SK-N-SH treated with all-trans-retinoic acid at 6 μM for 48 hours (cell line): ENCODE results near the gene FAR1.

ENCODE experiments used
- ATAC-seq: fragments of 200-7000 bp; cut with Tn5 transposase; 3 replicates; pipeline ENCODE4 v1.9.1; 2020; ENCODE audit warnings: mild to moderate bottlenecking, moderate library complexity
- ARNTL ChIP-seq: fragments of 450-650 bp; formaldehyde crosslinking; IDR thresholded peaks from 2 replicates; pipeline ENCODE4 v1.5.0; 2020; ENCODE audit warnings: low read depth, mild to moderate bottlenecking, moderate library complexity, borderline replicate concordance
- BACH2 ChIP-seq: fragments of 250-450 bp; sonication (Bioruptor Pico); IDR thresholded peaks from 2 replicates; pipeline ENCODE4 v1.9.0; 2021; ENCODE audit warnings: mild to moderate bottlenecking, borderline replicate concordance
- CSDC2 ChIP-seq: fragments of 250-450 bp; sonication (Bioruptor Pico); IDR thresholded peaks from 2 replicates; pipeline ENCODE4 v1.5.0; 2020; ENCODE audit warnings: mild to moderate bottlenecking, moderate library complexity
- ESRRG ChIP-seq: fragments of 250-450 bp; sonication (Bioruptor Pico); IDR thresholded peaks from 2 replicates; pipeline ENCODE4 v1.6.1; 2021; ENCODE audit warnings: mild to moderate bottlenecking
- GLIS3 ChIP-seq: fragments of 250-450 bp; sonication (Bioruptor Pico); IDR thresholded peaks from 2 replicates; pipeline ENCODE4 v1.5.0; 2020; ENCODE audit warnings: mild to moderate bottlenecking, moderate library complexity
- ISL1 ChIP-seq: fragments of 250-450 bp; sonication (Bioruptor Pico); IDR thresholded peaks from 2 replicates; pipeline ENCODE4 v2.1.2; 2022; ENCODE audit warnings: mild to moderate bottlenecking, moderate library complexity
- OSR1 ChIP-seq: fragments of 250-450 bp; sonication (Bioruptor Pico); IDR thresholded peaks from 2 replicates; pipeline ENCODE4 v1.8.0; 2022; ENCODE audit warnings: moderate library complexity, mild to moderate bottlenecking, inconsistent platforms
- PPARA ChIP-seq: fragments of 250-450 bp; sonication (Bioruptor Pico); IDR thresholded peaks from 2 replicates; pipeline ENCODE4 v1.5.0; 2020; ENCODE audit warnings: mild to moderate bottlenecking, borderline replicate concordance
- RARB ChIP-seq: fragments of 250-450 bp; sonication (Bioruptor Pico); IDR thresholded peaks from 2 replicates; pipeline ENCODE4 v1.8.0; 2021; ENCODE audit warnings: mild to moderate bottlenecking, moderate library complexity
- ZC3H10 ChIP-seq: fragments of 250-450 bp; sonication (Bioruptor Pico); IDR thresholded peaks from 2 replicates; pipeline ENCODE4 v1.5.1; 2021; ENCODE audit warnings: mild to moderate bottlenecking, moderate library complexity
- ZFP3 ChIP-seq: fragments of 250-450 bp; sonication (Bioruptor Pico); IDR thresholded peaks from 2 replicates; pipeline ENCODE4 v1.5.0; 2020; ENCODE audit warnings: mild to moderate bottlenecking, moderate library complexity
- ZFP30 ChIP-seq: fragments of 450-650 bp; formaldehyde crosslinking; IDR thresholded peaks from 2 replicates; pipeline ENCODE4 v1.5.0; 2022; ENCODE audit warnings: mild to moderate bottlenecking, moderate library complexity
- ZNF70 ChIP-seq: fragments of 450-650 bp; formaldehyde crosslinking; IDR thresholded peaks from 2 replicates; pipeline ENCODE4 v1.5.0; 2020; ENCODE audit warnings: mild to moderate bottlenecking, moderate library complexity
- ZNF8 ChIP-seq: fragments of 450-650 bp; formaldehyde crosslinking; IDR thresholded peaks from 2 replicates; pipeline ENCODE4 v1.5.0; 2020; ENCODE audit warnings: mild to moderate bottlenecking, moderate library complexity
- TF ChIP-seq, protein P1 (sequence below): fragments of 250-450 bp; sonication (Bioruptor Pico); IDR thresholded peaks from 2 replicates; pipeline ENCODE4 v1.5.1; 2020; ENCODE audit warnings: low read depth, mild to moderate bottlenecking, moderate library complexity
- TF ChIP-seq, protein P2 (sequence below): fragments of 250-450 bp; sonication (Bioruptor Pico); IDR thresholded peaks from 2 replicates; pipeline ENCODE4 v1.8.0; 2020; ENCODE audit warnings: mild to moderate bottlenecking, moderate library complexity, borderline replicate concordance
- TF ChIP-seq, protein P3 (sequence below): fragments of 250-450 bp; sonication (Bioruptor Pico); IDR thresholded peaks from 2 replicates; pipeline ENCODE4 v1.5.0; 2020; ENCODE audit warnings: mild to moderate bottlenecking, moderate library complexity
- TF ChIP-seq, protein P4 (sequence below): fragments of 250-450 bp; sonication (Bioruptor Pico); IDR thresholded peaks from 2 replicates; pipeline ENCODE4 v1.5.1; 2021; ENCODE audit warnings: mild to moderate bottlenecking, moderate library complexity
- TF ChIP-seq, protein P5 (sequence below): fragments of 250-450 bp; sonication (Bioruptor Pico); IDR thresholded peaks from 2 replicates; pipeline ENCODE4 v1.8.0; 2021; ENCODE audit warnings: low read depth, mild to moderate bottlenecking, moderate library complexity, borderline replicate concordance

Gene FAR1

DNA sequence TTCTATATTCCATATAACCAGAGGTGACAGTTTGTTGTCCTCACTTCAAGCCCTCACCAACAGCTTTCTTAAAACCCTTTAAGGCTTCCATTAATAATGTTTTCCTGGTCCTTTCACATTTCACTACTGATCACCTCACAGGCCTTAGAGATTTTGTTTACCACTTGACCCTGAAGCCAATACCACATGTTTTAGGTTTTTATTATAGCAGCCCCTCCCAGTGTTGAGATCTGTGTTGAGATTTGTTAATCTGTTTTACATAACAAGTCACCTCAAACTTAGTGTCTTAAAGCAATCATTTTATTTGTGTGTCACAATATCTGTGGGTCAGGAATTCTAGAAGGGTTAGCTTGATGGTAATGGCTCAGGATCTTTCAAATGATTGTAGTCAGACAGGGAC lies 49.9 kb downstream of the FAR1 start:
- ATAC-seq, result no peak
- TF ChIP-seq, protein P1, sequence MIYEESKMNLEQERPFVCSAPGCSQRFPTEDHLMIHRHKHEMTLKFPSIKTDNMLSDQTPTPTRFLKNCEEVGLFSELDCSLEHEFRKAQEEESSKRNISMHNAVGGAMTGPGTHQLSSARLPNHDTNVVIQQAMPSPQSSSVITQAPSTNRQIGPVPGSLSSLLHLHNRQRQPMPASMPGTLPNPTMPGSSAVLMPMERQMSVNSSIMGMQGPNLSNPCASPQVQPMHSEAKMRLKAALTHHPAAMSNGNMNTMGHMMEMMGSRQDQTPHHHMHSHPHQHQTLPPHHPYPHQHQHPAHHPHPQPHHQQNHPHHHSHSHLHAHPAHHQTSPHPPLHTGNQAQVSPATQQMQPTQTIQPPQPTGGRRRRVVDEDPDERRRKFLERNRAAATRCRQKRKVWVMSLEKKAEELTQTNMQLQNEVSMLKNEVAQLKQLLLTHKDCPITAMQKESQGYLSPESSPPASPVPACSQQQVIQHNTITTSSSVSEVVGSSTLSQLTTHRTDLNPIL, result no peak
- TF ChIP-seq, protein P2, sequence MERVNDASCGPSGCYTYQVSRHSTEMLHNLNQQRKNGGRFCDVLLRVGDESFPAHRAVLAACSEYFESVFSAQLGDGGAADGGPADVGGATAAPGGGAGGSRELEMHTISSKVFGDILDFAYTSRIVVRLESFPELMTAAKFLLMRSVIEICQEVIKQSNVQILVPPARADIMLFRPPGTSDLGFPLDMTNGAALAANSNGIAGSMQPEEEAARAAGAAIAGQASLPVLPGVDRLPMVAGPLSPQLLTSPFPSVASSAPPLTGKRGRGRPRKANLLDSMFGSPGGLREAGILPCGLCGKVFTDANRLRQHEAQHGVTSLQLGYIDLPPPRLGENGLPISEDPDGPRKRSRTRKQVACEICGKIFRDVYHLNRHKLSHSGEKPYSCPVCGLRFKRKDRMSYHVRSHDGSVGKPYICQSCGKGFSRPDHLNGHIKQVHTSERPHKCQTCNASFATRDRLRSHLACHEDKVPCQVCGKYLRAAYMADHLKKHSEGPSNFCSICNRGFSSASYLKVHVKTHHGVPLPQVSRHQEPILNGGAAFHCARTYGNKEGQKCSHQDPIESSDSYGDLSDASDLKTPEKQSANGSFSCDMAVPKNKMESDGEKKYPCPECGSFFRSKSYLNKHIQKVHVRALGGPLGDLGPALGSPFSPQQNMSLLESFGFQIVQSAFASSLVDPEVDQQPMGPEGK (CRISPR knock-in tag), result no peak
- TF ChIP-seq, protein P3, sequence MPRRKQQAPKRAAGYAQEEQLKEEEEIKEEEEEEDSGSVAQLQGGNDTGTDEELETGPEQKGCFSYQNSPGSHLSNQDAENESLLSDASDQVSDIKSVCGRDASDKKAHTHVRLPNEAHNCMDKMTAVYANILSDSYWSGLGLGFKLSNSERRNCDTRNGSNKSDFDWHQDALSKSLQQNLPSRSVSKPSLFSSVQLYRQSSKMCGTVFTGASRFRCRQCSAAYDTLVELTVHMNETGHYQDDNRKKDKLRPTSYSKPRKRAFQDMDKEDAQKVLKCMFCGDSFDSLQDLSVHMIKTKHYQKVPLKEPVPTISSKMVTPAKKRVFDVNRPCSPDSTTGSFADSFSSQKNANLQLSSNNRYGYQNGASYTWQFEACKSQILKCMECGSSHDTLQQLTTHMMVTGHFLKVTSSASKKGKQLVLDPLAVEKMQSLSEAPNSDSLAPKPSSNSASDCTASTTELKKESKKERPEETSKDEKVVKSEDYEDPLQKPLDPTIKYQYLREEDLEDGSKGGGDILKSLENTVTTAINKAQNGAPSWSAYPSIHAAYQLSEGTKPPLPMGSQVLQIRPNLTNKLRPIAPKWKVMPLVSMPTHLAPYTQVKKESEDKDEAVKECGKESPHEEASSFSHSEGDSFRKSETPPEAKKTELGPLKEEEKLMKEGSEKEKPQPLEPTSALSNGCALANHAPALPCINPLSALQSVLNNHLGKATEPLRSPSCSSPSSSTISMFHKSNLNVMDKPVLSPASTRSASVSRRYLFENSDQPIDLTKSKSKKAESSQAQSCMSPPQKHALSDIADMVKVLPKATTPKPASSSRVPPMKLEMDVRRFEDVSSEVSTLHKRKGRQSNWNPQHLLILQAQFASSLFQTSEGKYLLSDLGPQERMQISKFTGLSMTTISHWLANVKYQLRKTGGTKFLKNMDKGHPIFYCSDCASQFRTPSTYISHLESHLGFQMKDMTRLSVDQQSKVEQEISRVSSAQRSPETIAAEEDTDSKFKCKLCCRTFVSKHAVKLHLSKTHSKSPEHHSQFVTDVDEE (CRISPR knock-in tag), result no peak

DNA sequence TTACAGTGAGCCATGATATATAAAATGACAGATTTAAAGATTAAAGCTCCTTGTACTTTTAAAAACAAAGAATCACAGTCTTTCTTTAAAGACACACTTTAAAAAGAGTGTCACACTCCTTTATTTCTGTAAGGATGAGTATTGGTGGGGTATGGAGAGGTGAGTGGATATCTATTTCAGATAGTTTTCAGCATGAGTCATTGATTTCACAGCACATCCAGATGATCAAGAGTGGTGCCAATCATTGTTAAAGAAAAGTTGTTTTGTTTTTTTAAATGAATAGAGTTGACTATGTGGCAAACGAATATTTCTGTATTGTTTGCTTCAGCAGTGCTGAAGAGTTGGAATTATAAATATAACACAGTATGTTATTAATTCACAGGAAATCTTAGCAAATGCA lies 52.5 kb downstream of the FAR1 start:
- no peak for ATAC-seq
- no peak for TF ChIP-seq OSR1
- TF ChIP-seq, protein P4, sequence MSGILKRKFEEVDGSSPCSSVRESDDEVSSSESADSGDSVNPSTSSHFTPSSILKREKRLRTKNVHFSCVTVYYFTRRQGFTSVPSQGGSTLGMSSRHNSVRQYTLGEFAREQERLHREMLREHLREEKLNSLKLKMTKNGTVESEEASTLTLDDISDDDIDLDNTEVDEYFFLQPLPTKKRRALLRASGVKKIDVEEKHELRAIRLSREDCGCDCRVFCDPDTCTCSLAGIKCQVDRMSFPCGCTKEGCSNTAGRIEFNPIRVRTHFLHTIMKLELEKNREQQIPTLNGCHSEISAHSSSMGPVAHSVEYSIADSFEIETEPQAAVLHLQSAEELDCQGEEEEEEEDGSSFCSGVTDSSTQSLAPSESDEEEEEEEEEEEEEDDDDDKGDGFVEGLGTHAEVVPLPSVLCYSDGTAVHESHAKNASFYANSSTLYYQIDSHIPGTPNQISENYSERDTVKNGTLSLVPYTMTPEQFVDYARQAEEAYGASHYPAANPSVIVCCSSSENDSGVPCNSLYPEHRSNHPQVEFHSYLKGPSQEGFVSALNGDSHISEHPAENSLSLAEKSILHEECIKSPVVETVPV (CRISPR knock-in tag), result no peak
- TF ChIP-seq ZFP30, result no peak
- no peak for TF ChIP-seq BACH2
- TF ChIP-seq, protein P5, sequence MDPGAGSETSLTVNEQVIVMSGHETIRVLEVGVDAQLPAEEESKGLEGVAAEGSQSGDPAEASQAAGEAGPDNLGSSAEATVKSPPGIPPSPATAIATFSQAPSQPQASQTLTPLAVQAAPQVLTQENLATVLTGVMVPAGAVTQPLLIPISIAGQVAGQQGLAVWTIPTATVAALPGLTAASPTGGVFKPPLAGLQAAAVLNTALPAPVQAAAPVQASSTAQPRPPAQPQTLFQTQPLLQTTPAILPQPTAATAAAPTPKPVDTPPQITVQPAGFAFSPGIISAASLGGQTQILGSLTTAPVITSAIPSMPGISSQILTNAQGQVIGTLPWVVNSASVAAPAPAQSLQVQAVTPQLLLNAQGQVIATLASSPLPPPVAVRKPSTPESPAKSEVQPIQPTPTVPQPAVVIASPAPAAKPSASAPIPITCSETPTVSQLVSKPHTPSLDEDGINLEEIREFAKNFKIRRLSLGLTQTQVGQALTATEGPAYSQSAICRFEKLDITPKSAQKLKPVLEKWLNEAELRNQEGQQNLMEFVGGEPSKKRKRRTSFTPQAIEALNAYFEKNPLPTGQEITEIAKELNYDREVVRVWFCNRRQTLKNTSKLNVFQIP (CRISPR knock-in tag), result no peak
- no peak for TF ChIP-seq ZFP3
- no peak for TF ChIP-seq GLIS3 (CRISPR knock-in tag)
- TF ChIP-seq ZNF70 (CRISPR knock-in tag), result no peak
- no peak for TF ChIP-seq ARNTL (CRISPR knock-in tag)
- no peak for TF ChIP-seq ESRRG (CRISPR knock-in tag)
- TF ChIP-seq PPARA, result no peak
- no peak for TF ChIP-seq RARB (CRISPR knock-in tag)
- no peak for TF ChIP-seq ZC3H10
- TF ChIP-seq, protein P2 (CRISPR knock-in tag), result no peak

DNA sequence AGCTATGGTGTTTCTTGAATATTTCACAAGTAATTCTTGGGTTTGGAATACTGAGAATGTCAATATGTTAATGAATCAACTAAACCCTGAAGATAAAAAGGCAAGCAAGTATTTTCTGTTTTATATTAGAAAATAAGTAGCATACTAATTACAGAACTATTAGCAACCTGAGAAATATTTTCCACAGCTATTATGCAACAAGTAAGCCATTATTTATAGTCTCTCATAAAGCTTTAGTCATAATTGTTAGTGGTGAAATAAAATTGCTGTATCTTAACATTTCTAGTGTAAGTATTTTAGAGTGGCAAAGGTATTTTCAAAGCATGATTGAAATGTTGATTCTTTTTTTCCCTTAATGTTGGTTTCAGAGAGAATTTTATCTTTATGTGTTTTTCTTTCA lies 53.3 kb downstream of the FAR1 start:
- ATAC-seq, result no peak
- TF ChIP-seq ZFP30, result no peak
- no peak for TF ChIP-seq ZNF70 (CRISPR knock-in tag)
- TF ChIP-seq CSDC2, result no peak
- TF ChIP-seq OSR1, result no peak
- TF ChIP-seq, protein P4 (CRISPR knock-in tag), result no peak
- no peak for TF ChIP-seq ZNF8 (CRISPR knock-in tag)
- TF ChIP-seq ISL1, result no peak
- TF ChIP-seq, protein P3 (CRISPR knock-in tag), result no peak
- TF ChIP-seq, protein P5 (CRISPR knock-in tag), result no peak
- TF ChIP-seq ARNTL (CRISPR knock-in tag), result no peak
